Breast epithelium (tissue), 4 donors: ENCODE measurements around the gene GLB1L2. TPM values are rescaled to one million over a fixed set of nuclear protein-coding genes. Genes with fewer than 3 reads are reported as not detected.

ENCODE experiments used
- DNase-seq, 2 donors: peaks; one replicate each; pipeline ENCODE4 v3.0.0-alpha.2; 2019; ENCODE audit warnings: low spot score in 2 of 2
- H3K27ac ChIP-seq, 2 donors: fragments of 200-600 bp; sonication (generic) in 1 of 2; one replicate each; pipeline ENCODE4 v1.5.1; 2016 to 2019; ENCODE audit warnings: mild to moderate bottlenecking in 1 of 2
- H3K27me3 ChIP-seq, 2 donors: fragments of 200-600 bp; sonication (generic) in 1 of 2; one replicate each; pipeline versions ENCODE4 v1.5.1 to v1.6.0; 2017 to 2019; ENCODE audit warnings: control low read depth in 1 of 2, mild to moderate bottlenecking in 1 of 2
- H3K36me3 ChIP-seq: fragments of 200-600 bp; one replicate; pipeline ENCODE4 v1.5.1; 2019
- H3K4me1 ChIP-seq, 2 donors: fragments of 200-600 bp; sonication (generic); one replicate each; pipeline ENCODE4 v1.5.1; 2016 to 2019; ENCODE audit warnings: control low read depth in 1 of 2
- H3K4me3 ChIP-seq, 3 donors: fragments of 200-600 bp; sonication (generic); 1 replicate in 2 of 3; 2 replicates in 1 of 3; pipeline ENCODE4 v1.5.1; 2016 to 2019; ENCODE audit warnings: mild to moderate bottlenecking in 3 of 3, moderate library complexity in 2 of 3
- H3K9me3 ChIP-seq, 2 donors: fragments of 200-600 bp; sonication (generic) in 1 of 2; one replicate each; pipeline ENCODE4 v1.5.1; 2016 to 2019; ENCODE audit warnings: control low read depth in 1 of 2
- POLR2A ChIP-seq: fragments of 450-650 bp; IDR thresholded peaks from one replicate; pipeline ENCODE4 v1.6.1; 2016; ENCODE audit warnings: antibody characterized with exemption, mild to moderate bottlenecking, moderate library complexity
- POLR2AphosphoS5 ChIP-seq, 3 donors: sonication (generic); formaldehyde crosslinking; IDR thresholded peaks; one replicate each; pipeline ENCODE4 v1.6.1; 2017; ENCODE audit warnings: antibody characterized with exemption in 3 of 3
- intact Hi-C: fragments of 100-400 bp; cut with DNase I; formaldehyde crosslinking; loops from one replicate; pipeline ENCODE4 v1.15.1; 2023; ENCODE audit warnings: low total_unique reads
- total RNA-seq, 3 donors: library from RNA; depleted of rRNA; stranded (reverse); fragments of >200 nt; gene quantifications; one replicate each; pipeline ENCODE4 v1.1.0, GENCODE V29; 2016
- TF ChIP-seq, protein P1 (sequence below), 3 donors: fragments of 450-650 bp; IDR thresholded peaks; one replicate each; pipeline ENCODE4 v1.5.1; 2016 to 2017; ENCODE audit warnings: antibody characterized with exemption in 3 of 3, mild to moderate bottlenecking in 3 of 3, moderate library complexity in 3 of 3

GLB1L2 gene
- total RNA-seq, 3 donors from 2014 or later, result 3.4 to 11.5 (median 6.6) TPM

DNA sequence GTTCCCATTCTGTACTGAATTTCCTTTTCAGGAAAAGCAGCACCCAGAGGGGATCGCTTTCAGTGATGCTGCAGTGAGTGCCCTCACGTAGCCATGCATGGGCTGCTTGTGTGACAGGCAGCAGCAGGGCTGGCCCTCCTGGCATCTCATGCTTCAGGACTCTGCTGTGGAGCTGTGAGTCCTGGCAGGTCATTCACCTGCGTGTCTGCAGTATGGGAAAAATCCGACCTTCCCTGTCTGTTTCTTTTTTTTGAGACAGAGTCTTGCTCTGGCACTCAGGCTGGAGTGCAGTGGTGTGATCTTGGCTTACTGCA lies 13.4 kb downstream of the GLB1L2 start:
- no peak overlapping the region for H3K4me3 ChIP-seq
- intact Hi-C loops, result no loop called here
- TF ChIP-seq, protein P1, sequence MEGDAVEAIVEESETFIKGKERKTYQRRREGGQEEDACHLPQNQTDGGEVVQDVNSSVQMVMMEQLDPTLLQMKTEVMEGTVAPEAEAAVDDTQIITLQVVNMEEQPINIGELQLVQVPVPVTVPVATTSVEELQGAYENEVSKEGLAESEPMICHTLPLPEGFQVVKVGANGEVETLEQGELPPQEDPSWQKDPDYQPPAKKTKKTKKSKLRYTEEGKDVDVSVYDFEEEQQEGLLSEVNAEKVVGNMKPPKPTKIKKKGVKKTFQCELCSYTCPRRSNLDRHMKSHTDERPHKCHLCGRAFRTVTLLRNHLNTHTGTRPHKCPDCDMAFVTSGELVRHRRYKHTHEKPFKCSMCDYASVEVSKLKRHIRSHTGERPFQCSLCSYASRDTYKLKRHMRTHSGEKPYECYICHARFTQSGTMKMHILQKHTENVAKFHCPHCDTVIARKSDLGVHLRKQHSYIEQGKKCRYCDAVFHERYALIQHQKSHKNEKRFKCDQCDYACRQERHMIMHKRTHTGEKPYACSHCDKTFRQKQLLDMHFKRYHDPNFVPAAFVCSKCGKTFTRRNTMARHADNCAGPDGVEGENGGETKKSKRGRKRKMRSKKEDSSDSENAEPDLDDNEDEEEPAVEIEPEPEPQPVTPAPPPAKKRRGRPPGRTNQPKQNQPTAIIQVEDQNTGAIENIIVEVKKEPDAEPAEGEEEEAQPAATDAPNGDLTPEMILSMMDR (IDR thresholded peaks at IDR 0.05), result no peak
- TF ChIP-seq POLR2AphosphoS5 (IDR thresholded peaks at IDR 0.05) (no peak), POLR2A (no peak)

DNA sequence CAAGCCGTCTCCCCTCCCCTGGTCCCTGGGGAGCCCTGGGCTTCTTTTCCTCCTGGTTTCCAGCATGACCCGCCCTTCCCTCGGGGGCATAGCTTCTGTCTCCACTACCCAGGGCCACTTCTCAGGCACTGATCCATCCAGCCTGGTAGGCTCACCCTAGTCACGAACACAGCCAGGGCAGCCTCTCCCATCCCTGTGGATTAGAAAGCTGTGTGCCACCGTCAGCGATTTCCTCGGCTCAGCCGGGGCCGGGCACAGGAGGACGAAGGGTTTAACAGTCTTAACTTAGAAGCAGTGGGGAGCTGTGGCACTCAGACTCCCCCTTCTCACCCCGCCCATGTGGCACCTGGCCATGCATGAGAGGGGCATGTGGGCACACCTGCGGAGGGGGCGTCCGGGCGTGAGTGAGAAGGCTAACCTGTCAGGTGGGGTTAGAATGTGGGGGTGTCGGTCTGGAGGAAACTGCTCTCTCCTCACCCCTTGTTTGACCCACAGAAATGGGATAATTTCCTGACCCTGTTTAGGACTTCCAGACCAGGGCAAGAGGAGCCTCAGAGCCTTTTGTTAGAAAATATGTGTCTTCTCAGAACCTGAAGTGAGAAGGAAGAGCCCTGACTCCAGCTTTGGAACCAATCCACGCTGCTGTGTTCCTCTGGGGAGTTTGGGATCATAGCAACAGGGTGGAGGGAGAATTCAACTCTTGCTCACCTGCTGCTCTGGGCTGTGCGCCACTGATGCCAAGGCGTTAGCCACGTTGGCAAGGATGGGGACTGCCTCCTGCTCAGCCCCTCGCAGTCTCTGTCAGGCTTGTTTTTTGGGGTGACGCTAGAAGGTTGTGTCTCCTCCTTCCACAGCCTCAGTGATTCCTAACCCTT lies 14.6 kb downstream of the GLB1L2 start:
- no peak for DNase-seq
- intact Hi-C loops, result no loop called here
- Histone ChIP-seq H3K27ac (no peak overlapping the region), H3K9me3 (no peaks in the 10 kb centered on the region), H3K27me3 (no peaks in the 10 kb centered on the region), H3K4me1 (no peaks in the 10 kb centered on the region), H3K36me3 (no peaks in the 10 kb centered on the region), H3K4me3 (no peak overlapping the region)
- TF ChIP-seq POLR2AphosphoS5 (IDR thresholded peaks at IDR 0.05) (no peak), POLR2A (no peak)
- TF ChIP-seq, protein P1 (IDR thresholded peaks at IDR 0.05), result no peak

More for the DNA sequence above, 13.4 kb downstream of the GLB1L2 start:
- no peak for DNase-seq
- no peaks in the 10 kb centered on the region for H3K27me3 ChIP-seq
- no peak overlapping the region for H3K27ac ChIP-seq
- no peaks in the 10 kb centered on the region for H3K36me3 ChIP-seq
- H3K9me3 ChIP-seq, result no peaks in the 10 kb centered on the region
- no peaks in the 10 kb centered on the region for H3K4me1 ChIP-seq

DNA sequence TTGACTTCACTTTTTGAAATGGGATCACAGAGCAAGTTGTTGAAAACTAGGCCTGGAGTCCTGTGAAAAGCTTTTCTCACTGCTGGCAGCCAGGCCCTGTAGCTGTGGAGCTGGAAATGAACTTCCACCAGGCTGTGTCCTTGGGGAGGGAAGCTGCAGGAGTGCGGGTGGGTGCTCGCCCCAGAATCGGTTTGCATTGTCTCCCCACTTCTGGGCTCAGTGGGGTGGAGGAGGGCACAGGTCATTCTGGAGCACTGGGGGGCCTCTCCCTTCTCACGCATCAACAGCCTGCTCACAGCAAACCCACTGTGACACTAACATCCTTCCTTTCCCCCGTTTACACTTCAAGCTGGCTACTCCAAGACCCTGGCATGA lies 15.2 kb downstream of the GLB1L2 start:
- H3K4me1 ChIP-seq, result no peaks in the 10 kb centered on the region
- H3K4me3 ChIP-seq, result no peak overlapping the region
- H3K27ac ChIP-seq, result no peak overlapping the region
- intact Hi-C loops, result no loop called here
- no peak for DNase-seq
- TF ChIP-seq POLR2A (no peak), POLR2AphosphoS5 (IDR thresholded peaks at IDR 0.05) (no peak)
- TF ChIP-seq, protein P1 (IDR thresholded peaks at IDR 0.05), result no peak
- H3K27me3 ChIP-seq, result no peaks in the 10 kb centered on the region
- H3K9me3 ChIP-seq, result no peaks in the 10 kb centered on the region
- H3K36me3 ChIP-seq, result no peaks in the 10 kb centered on the region

DNA sequence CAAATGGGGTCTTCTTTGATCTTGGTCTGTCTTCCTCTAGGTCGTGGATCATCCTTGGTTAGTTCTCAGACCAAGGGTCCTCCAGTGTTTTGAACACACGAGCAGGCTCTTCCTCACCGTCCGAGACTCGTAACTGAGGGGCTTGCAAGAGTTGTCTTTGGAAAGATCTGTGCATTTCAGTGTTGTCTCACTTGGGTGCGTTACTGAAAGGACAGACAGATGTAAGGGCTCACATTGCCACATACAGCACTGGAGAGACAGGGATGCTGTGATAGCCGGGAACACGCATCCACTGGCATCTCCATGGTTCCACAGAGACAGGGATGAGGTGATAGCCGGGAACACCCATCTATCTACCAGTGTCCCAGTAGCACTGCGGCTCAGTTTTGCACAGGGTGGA lies 15.7 kb downstream of the GLB1L2 start:
- Histone ChIP-seq H3K27ac (no peak overlapping the region), H3K27me3 (no peaks in the 10 kb centered on the region), H3K4me3 (no peak overlapping the region), H3K36me3 (no peaks in the 10 kb centered on the region), H3K4me1 (no peaks in the 10 kb centered on the region), H3K9me3 (no peaks in the 10 kb centered on the region)
- no peak for DNase-seq
- TF ChIP-seq POLR2A (no peak), POLR2AphosphoS5 (IDR thresholded peaks at IDR 0.05) (no peak)
- TF ChIP-seq, protein P1 (IDR thresholded peaks at IDR 0.05), result no peak
- intact Hi-C loops, result no loop called here

DNA sequence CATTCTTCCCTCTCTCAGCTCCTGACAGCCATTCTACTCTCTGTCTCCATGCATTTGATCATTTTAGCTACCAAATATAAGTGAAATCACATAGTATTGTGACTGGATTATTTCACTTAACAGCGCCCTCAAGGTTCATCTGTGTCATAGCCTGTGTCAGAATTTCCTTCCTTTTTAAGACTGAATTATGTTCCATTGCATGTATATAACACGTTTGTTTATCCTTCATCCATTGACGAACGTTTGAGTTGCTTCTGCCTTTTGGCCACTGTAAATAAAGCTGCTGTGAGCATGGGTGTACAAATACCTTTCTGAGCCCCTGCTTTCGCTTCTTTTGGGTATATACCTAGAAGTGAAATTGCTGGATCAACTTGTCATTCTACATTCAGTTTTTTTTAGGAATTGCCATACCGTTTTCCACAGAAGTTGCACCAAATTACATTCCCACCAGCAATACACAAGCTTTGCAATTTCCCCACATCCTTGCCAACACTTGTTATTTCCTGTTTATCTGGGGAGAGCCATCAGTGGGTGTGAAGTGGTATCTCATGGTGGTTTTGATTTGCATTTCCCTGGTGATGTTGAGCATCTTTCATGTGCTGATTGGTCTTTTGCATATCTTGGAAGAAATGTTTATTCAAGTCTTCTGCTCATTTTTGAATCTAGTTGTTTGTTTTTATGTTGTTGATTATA lies 17.5 kb downstream of the GLB1L2 start:
- intact Hi-C loops, result no loop called here
- H3K36me3 ChIP-seq, result no peaks in the 10 kb centered on the region
- H3K9me3 ChIP-seq, result no peaks in the 10 kb centered on the region
- TF ChIP-seq POLR2AphosphoS5 (IDR thresholded peaks at IDR 0.05), result no peak
- no peak for TF ChIP-seq POLR2A
- TF ChIP-seq, protein P1 (IDR thresholded peaks at IDR 0.05), result no peak
- H3K27me3 ChIP-seq, result no peaks in the 10 kb centered on the region
- H3K4me3 ChIP-seq, result no peak overlapping the region
- H3K27ac ChIP-seq, result no peak overlapping the region
- no peak for DNase-seq
- no peaks in the 10 kb centered on the region for H3K4me1 ChIP-seq
